Duodenal mucosa (tissue), 2 donors: ENCODE results near the gene ABHD5.

Source experiments
- H3K27ac ChIP-seq: one replicate; pipeline ENCODE4 v1.7.0; 2013; ENCODE audit warnings: low read depth, low read length
- H3K27me3 ChIP-seq, 2 donors: one replicate each; pipeline ENCODE4 v1.7.0; 2013; ENCODE audit warnings: low read length in 2 of 2, control low read depth in 1 of 2; ENCODE audit not compliant: insufficient read depth in 2 of 2, control insufficient read depth in 1 of 2
- H3K36me3 ChIP-seq, 2 donors: one replicate each; pipeline ENCODE4 v1.7.0; 2013; ENCODE audit warnings: low read length in 2 of 2, control low read depth in 1 of 2; ENCODE audit not compliant: insufficient read depth in 2 of 2, control insufficient read depth in 1 of 2
- H3K4me1 ChIP-seq, 2 donors: one replicate each; pipeline ENCODE4 v1.7.0; 2013; ENCODE audit warnings: low read length in 2 of 2, control low read depth in 1 of 2; ENCODE audit not compliant: insufficient read depth in 2 of 2, control insufficient read depth in 1 of 2
- H3K4me3 ChIP-seq, 2 donors: one replicate each; pipeline ENCODE4 v1.7.0; 2013; ENCODE audit warnings: low read length in 2 of 2, low read depth in 1 of 2
- H3K9ac ChIP-seq, 2 donors: one replicate each; pipeline ENCODE4 v1.7.0; 2013; ENCODE audit warnings: low read length in 2 of 2, low read depth in 1 of 2
- H3K9me3 ChIP-seq, 2 donors: one replicate each; pipeline ENCODE4 v1.7.0; 2013; ENCODE audit warnings: low read length in 2 of 2, control low read depth in 1 of 2; ENCODE audit not compliant: control insufficient read depth in 1 of 2

Gene ABHD5

DNA sequence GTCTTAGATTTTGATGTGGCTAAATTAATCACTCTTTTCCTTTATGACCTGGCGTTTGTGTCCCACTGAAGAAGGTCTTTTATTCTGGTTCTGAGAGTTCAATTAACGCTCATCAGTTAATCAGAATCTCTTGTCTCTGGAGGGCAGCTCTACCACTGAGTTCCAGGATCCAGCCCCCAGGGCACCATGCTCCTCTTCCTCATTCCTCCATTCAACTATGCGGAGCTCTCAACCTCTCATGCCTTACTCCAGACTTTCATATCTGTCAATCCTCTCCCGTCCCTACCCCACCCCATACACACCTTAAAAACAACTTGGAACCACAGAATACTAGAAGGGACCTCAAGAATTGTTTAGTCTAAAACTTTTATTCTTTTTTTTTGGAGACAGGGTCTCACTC, 4.8 kb upstream of the ABHD5 start:
- Histone ChIP-seq H3K36me3 (no peaks in the 10 kb centered on the region), H3K4me3 (no peak overlapping the region), H3K27ac (no peak overlapping the region), H3K9me3 (no peaks in the 10 kb centered on the region), H3K4me1 (peaks cover 0 to 8% of the 10 kb centered on the region in 2 donors), H3K9ac (no peak overlapping the region), H3K27me3 (no peaks in the 10 kb centered on the region)

DNA sequence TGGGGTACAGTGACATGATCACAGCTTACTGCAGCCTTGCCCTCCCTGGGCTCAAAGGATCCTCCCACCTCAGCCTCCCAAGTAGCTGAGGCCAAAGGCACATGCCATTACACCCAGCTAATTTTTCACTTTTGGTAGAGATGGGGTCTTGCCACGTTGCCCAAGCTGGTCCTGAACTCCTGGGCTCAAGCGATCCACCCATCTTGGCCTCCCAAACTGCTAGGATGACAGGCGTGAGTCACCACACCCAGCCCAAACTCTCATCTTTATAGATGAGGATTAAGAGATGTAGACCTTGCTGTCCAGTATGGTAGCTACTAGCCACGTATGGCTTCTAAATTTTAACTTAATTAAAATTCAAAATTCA, 4.4 kb upstream of the ABHD5 start:
- Histone ChIP-seq H3K4me3 (no peak overlapping the region), H3K4me1 (peaks cover 0 to 8% of the 10 kb centered on the region in 2 donors), H3K36me3 (no peaks in the 10 kb centered on the region), H3K9me3 (no peaks in the 10 kb centered on the region), H3K9ac (no peak overlapping the region), H3K27me3 (no peaks in the 10 kb centered on the region), H3K27ac (no peak overlapping the region)

DNA sequence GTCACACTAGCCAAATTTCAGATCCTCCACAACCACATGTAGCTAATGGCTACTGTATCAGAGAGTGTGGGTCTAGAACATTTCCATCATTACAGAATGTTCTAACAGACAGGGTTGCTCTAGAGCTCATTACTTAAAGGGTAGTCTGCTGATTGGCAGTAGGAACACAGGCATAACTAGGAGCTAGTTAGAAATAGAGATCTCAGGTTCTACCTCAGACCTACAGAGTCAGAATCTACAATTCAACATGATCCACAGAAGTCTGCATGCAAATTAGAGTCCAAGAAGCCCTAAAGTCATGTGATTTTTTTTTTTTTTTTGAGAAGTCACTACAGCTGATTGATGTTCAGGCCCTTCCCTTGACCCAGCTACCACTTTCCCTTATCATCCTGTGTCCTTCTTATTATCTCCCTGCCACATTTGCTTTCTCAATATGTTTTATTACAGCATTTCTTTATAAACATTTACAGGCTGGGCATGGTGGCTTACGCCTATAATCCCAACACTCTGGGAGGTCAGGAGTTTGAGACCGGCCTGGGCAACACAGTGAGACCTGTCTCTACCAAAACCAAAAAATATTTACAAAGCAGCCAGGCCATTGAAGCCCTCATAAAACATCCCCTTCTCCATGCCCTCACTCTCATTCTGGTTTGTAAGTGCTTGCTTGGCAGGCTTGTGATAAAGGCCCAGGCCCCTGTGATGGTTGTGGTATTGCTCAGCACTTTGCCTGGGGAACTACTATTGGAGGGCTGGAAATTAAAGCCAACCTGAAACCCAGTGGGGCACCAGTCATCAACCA, 3.8 kb upstream of the ABHD5 start:
- Histone ChIP-seq H3K36me3 (no peaks in the 10 kb centered on the region), H3K27me3 (no peaks in the 10 kb centered on the region), H3K4me1 (peaks cover 3 to 12% of the 10 kb centered on the region in 2 donors), H3K9ac (no peak overlapping the region), H3K4me3 (no peak overlapping the region), H3K9me3 (no peaks in the 10 kb centered on the region), H3K27ac (no peak overlapping the region)

DNA sequence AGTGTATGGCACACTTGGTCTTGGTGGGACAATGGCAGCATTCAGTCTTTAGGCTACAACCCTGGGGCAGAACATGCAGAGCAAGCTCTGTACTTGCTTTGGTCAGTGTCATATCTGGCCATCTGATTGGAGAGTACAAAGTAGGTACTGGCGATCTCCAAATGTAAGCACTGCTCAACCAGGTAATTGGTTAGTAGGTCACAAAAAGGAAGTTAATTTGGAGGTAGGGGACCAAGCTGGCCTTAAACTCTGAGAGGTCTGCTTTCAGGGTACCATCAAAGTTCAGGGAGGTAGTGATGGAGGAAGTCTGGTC, 3.3 kb upstream of the ABHD5 start:
- no peaks in the 10 kb centered on the region for H3K27me3 ChIP-seq
- no peak overlapping the region for H3K4me3 ChIP-seq
- H3K4me1 ChIP-seq: peaks cover 9 to 18% of the 10 kb centered on the region in 2 donors
- no peak overlapping the region for H3K9ac ChIP-seq
- no peaks in the 10 kb centered on the region for H3K36me3 ChIP-seq
- no peaks in the 10 kb centered on the region for H3K9me3 ChIP-seq
- H3K27ac ChIP-seq: no peak overlapping the region

DNA sequence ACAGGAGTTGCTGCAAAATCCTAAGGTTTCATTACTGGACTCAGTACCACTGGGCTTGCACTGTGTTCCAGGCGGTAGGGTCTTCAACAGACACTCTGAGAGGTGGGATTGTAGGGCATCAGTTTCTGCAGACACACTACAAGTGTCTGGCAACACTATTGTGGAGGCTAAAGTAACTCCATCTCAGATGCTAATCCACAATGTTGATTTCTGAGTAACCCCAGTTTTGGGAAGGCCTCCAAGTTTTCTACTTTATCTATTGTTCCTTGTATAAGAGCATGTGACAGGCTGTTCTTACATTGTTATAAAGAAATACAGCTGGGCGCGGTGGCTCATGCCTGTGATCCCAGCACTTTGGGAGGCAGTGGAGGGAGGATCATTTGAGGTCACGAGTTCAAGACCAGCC, 2.5 kb upstream of the ABHD5 start:
- H3K9ac ChIP-seq: no peak overlapping the region
- H3K9me3 ChIP-seq: no peaks in the 10 kb centered on the region
- H3K27ac ChIP-seq: no peak overlapping the region
- H3K4me3 ChIP-seq: no peak overlapping the region
- H3K36me3 ChIP-seq: no peaks in the 10 kb centered on the region
- peaks cover 14 to 24% of the 10 kb centered on the region in 2 donors for H3K4me1 ChIP-seq
- H3K27me3 ChIP-seq: no peaks in the 10 kb centered on the region

DNA sequence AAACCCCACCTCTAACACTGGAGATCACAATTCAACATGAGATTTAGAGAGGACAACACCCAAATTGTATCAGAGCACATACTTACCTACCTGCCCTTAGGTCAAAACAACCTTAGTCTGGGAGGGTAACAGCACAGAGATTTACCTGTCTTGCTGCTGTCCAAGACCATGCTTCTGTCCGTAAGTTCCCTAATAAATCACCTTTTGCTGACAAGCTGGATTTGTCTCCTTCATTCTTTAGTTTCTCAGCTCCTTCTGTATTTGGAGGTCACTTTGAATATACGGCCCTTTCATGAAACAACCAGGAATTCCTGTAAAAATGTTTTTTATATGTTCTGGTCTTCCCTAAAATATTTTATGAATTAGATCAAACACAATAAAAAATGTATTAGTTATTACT, 1.6 kb upstream of the ABHD5 start:
- H3K9me3 ChIP-seq: no peaks in the 10 kb centered on the region
- H3K27ac ChIP-seq: no peak overlapping the region
- H3K36me3 ChIP-seq: no peaks in the 10 kb centered on the region
- peaks cover 19 to 28% of the 10 kb centered on the region in 2 donors for H3K4me1 ChIP-seq
- no peak overlapping the region for H3K9ac ChIP-seq
- H3K27me3 ChIP-seq: no peaks in the 10 kb centered on the region
- H3K4me3 ChIP-seq: no peak overlapping the region

DNA sequence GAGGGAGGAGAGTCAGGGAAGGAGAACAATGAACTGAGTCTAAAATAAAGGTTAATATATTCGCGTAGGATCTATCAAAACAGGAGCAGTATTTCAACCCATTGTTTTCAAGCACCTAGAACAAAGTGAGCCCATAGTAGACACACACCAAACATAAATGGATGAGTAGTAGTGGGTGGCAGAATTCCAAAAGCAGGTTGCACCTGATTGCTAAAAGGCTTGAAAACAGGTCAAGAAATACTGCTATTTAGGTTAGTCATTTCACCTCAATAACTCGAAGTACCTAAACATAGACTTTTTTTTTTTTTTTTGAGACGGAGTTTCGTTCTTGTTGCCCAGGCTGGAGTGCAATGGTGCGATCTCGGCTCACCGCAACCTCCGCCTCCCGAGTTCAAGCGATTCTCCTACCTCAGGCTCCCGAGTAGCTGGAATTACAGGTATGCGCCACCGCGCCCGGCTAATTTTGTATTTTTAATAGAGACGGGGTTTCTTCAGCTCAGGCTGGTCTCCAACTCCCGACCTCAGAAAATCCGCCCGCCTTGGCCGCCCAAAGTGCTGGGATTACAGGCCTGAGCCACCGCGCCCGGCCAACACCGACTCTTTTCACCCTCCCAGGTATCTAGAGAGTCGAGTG, 855 bp upstream of the ABHD5 start:
- peak overlapping the region; percentile 84 for H3K27ac ChIP-seq
- H3K9ac ChIP-seq: peak overlapping the region; percentile 68 to 84
- H3K4me1 ChIP-seq: peaks cover 25 to 28% of the 10 kb centered on the region in 2 donors

DNA sequence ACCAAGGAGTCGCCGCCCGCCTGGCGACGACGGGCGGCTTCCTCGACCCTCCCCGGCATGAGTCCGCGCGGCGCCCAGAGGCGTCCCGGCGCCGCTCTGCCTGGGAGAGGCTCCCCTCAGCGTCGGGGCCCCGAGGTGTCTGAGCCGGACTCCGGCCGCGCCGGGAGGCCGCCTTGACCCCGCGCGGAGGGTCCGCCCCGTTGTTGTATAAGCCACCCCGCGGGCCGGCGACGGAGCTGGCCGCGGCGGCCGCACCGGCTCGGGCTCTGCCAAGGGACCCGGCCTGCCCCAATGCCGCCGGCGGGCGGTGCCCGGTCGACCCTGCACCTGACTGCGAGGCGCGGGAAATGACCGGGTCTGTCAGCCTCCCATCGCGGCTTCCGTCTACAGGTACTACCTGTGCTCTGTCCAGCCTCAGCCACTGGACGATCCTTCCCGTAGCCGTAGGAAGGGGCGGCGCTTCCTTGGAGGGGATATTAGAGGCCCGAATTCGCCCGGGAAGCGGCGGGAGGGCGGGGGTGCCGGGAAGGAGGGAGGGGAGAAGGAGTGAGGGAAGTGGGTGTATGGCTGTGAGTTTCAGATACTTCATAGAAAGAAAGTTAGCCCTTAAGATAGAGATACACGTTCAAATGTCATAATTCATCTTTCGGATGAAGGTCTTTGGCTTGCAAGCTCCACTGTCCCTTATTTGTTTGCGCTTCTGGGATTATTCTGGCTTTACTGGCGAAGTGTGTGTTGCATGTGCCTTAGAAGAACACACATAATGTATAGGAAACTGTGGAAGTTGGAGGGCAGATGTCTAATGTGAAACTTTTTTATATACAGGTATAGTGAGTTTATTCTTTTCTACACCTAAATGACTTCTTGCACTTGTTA, 620 bp downstream of the ABHD5 start:
- Histone ChIP-seq H3K27ac (peak overlapping the region; percentile 86), H3K4me1 (peaks cover 30 to 37% of the 10 kb centered on the region in 2 donors), H3K9me3 (no peaks in the 10 kb centered on the region), H3K9ac (peak overlapping the region; percentile 78 to 82), H3K4me3 (peak overlapping the region; percentile 89), H3K36me3 (no peaks in the 10 kb centered on the region), H3K27me3 (no peaks in the 10 kb centered on the region)

More for the DNA sequence above, 855 bp upstream of the ABHD5 start:
- Histone ChIP-seq H3K4me3 (peak overlapping the region; percentile 89), H3K27me3 (no peaks in the 10 kb centered on the region), H3K36me3 (no peaks in the 10 kb centered on the region), H3K9me3 (no peaks in the 10 kb centered on the region)

DNA sequence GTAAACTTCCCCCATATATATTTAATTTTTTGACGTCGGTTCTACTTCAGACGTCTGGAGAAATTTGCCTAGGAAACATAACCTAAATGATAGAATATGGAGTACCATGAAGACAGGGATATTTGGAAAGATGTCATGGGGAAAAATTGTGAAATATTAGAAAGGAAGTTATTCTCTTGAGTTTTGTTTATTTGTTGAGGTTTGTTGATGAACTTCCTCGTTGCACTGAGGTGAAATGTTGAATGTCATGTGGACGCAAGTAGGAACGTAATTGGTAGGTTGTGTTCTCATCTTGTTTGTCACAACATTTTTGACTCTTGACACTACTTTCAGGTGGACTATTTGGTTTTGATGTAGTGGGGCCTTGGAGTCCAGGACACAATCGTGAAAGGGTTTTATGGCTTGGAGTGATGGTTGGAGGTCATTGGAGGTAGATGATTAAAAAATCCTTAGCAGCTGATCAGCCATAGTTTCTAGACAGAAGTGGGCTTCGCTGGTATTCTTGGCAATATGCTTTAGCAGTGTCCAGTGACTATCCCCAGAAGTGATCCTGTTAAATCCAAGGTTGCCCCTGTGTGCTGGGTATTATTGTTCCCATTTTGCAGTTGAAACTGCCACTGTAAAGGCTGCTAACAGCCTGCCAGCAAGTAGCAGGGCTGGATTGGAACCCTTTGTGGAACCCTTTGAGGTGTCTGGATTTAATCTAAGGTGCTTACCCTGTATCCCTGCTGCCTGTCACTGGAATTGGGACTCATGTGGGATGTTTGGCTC, 1.5 kb downstream of the ABHD5 start:
- Histone ChIP-seq H3K27me3 (no peaks in the 10 kb centered on the region), H3K4me1 (peaks cover 35 to 46% of the 10 kb centered on the region in 2 donors), H3K9me3 (no peaks in the 10 kb centered on the region), H3K4me3 (peak overlapping the region; percentile 89), H3K9ac (peak overlapping the region; percentile 78 to 82), H3K27ac (no peak overlapping the region), H3K36me3 (no peaks in the 10 kb centered on the region)
